H1 (cell line): ENCODE measurements around the gene SLC2A5. TPM values are rescaled to one million over a fixed set of nuclear protein-coding genes. Genes with fewer than 3 reads are reported as not detected.

ENCODE experiments used
- CTCF ChIA-PET: fragments of 300-600 bp; sonication (Branson Sonifier 250); formaldehyde crosslinking; loops from one replicate; lab custom pipeline; 2021; ENCODE audit not compliant: partially characterized antibody; lab: Charles Lee
- POLR2A ChIA-PET: fragments of 300-600 bp; sonication (Branson Sonifier 250); formaldehyde crosslinking; loops from one replicate; lab custom pipeline; 2021; ENCODE audit warnings: inconsistent platforms; ENCODE audit not compliant: partially characterized antibody; lab: Charles Lee
- DNase-seq, 2 experiments: peaks; one replicate each; pipeline versions ENCODE4 v3.0.0 to v3.0.0-alpha.2; 2010 to 2022; ENCODE audit warnings: low spot score in 2 of 2, low read depth in 1 of 2, mixed read lengths in 1 of 2
- FAIRE-seq: peaks from 2 replicates; lab custom pipeline; 2011; peaks lifted over from hg19 to GRCh38; lab: Jason Lieb, UNC
- H2AFZ ChIP-seq: 2 replicates; pipeline ENCODE4 v1.8.1; 2012; ENCODE audit warnings: low read length, inconsistent platforms
- H2AK5ac ChIP-seq: 2 replicates; pipeline ENCODE4 v1.6.1; 2013; ENCODE audit warnings: low read depth, low read length
- H2BK120ac ChIP-seq: replicated peaks from 2 replicates; pipeline ENCODE3; 2013; ENCODE audit warnings: low read depth, low read length, inconsistent platforms
- H2BK12ac ChIP-seq: 2 replicates; pipeline ENCODE4 v1.6.1; 2013; ENCODE audit warnings: low read depth, low read length
- H2BK15ac ChIP-seq: 2 replicates; pipeline ENCODE4 v1.6.1; 2013; ENCODE audit warnings: low read length
- H2BK20ac ChIP-seq: 2 replicates; pipeline ENCODE4 v1.6.1; 2013; ENCODE audit warnings: low read length
- H2BK5ac ChIP-seq: 2 replicates; pipeline ENCODE4 v1.6.1; 2013; ENCODE audit warnings: low read depth, low read length
- H3K14ac ChIP-seq: 2 replicates; pipeline ENCODE4 v1.6.1; 2013; ENCODE audit warnings: inconsistent platforms; ENCODE audit not compliant: insufficient read length
- H3K18ac ChIP-seq: 2 replicates; pipeline ENCODE4 v1.6.1; 2013; ENCODE audit warnings: low read length; ENCODE audit errors: extremely low read depth
- H3K23ac ChIP-seq: 2 replicates; pipeline ENCODE4 v1.6.1; 2013; ENCODE audit warnings: inconsistent platforms; ENCODE audit not compliant: insufficient read length
- H3K23me2 ChIP-seq: 2 replicates; pipeline ENCODE4 v1.6.1; 2013; ENCODE audit warnings: low read depth, low read length
- H3K27ac ChIP-seq: 2 replicates; pipeline ENCODE4 v1.6.1; 2011; ENCODE audit warnings: low read depth, low read length, inconsistent platforms
- H3K27me3 ChIP-seq, 4 experiments: replicated peaks in 1 of 4; 1 replicate in 1 of 4; 2 replicates in 3 of 4; pipeline versions ENCODE4 v1.6.1 to v1.8.1; 2011 to 2013; ENCODE audit warnings: low read length in 3 of 4, mild to moderate bottlenecking in 3 of 4, inconsistent platforms in 2 of 4, mixed read lengths in 2 of 4, moderate library complexity in 1 of 4; ENCODE audit not compliant: control insufficient read depth in 3 of 4, insufficient read depth in 3 of 4; ENCODE audit errors: extremely low read depth in 1 of 4
- H3K36me3 ChIP-seq, 4 experiments: 2 replicates each; pipeline versions ENCODE4 v1.6.1 to v1.8.1; 2011 to 2013; ENCODE audit warnings: mild to moderate bottlenecking in 4 of 4, low read length in 3 of 4, moderate library complexity in 2 of 4, control low read depth in 1 of 4, inconsistent platforms in 1 of 4; ENCODE audit not compliant: insufficient read depth in 4 of 4, control insufficient read depth in 2 of 4
- H3K4ac ChIP-seq: replicated peaks from 2 replicates; pipeline ENCODE3; 2013; ENCODE audit warnings: low read length, low read depth, mixed read lengths, inconsistent platforms; ENCODE audit not compliant: insufficient read length
- H3K4me1 ChIP-seq, 4 experiments: replicated peaks in 1 of 4; 1 replicate in 1 of 4; 2 replicates in 3 of 4; pipeline versions ENCODE4 v1.6.1 to v1.8.1; 2011 to 2013; ENCODE audit warnings: low read length in 3 of 4, inconsistent platforms in 2 of 4, mixed read lengths in 1 of 4; ENCODE audit not compliant: insufficient read depth in 4 of 4, control insufficient read depth in 3 of 4
- H3K4me2 ChIP-seq, 2 experiments: 2 replicates each; pipeline versions ENCODE4 v1.6.1 to v1.8.1; 2011 to 2013; ENCODE audit warnings: low read depth in 2 of 2, low read length in 2 of 2, control low read depth in 1 of 2, inconsistent platforms in 1 of 2, mild to moderate bottlenecking in 1 of 2; ENCODE audit not compliant: insufficient read depth in 1 of 2
- H3K4me3 ChIP-seq, 4 experiments: fragments of 200-600, 300-600 bp in 1 of 4; sonication (generic), shearing (Covaris generic), sonication (Bioruptor Twin) in 1 of 4; 2 replicates each; pipeline versions ENCODE4 v1.5.1 to v1.8.1; 2011 to 2016; ENCODE audit warnings: low read length in 4 of 4, low read depth in 3 of 4, control low read depth in 2 of 4, inconsistent platforms in 2 of 4, mild to moderate bottlenecking in 2 of 4, mixed read lengths in 1 of 4, moderate library complexity in 1 of 4; ENCODE audit not compliant: insufficient read depth in 2 of 4; ENCODE audit errors: extremely low read depth in 1 of 4
- H3K56ac ChIP-seq: replicated peaks from 2 replicates; pipeline ENCODE3; 2013; ENCODE audit warnings: low read depth, mild to moderate bottlenecking, mixed read lengths, low read length, inconsistent platforms; ENCODE audit not compliant: insufficient read length
- H3K79me1 ChIP-seq: 2 replicates; pipeline ENCODE4 v1.6.1; 2013; ENCODE audit warnings: low read depth, low read length, control low read depth
- H3K79me2 ChIP-seq, 2 experiments: 2 replicates each; pipeline versions ENCODE4 v1.6.1 to v1.8.1; 2012 to 2013; ENCODE audit warnings: low read length in 2 of 2, mild to moderate bottlenecking in 2 of 2, inconsistent platforms in 1 of 2; ENCODE audit not compliant: insufficient read depth in 2 of 2, control insufficient read depth in 1 of 2
- H3K9ac ChIP-seq, 4 experiments: replicated peaks in 1 of 4; 1 replicate in 1 of 4; 2 replicates in 3 of 4; pipeline versions ENCODE4 v1.6.1 to v1.8.1; 2011 to 2013; ENCODE audit warnings: low read depth in 3 of 4, low read length in 3 of 4, control low read depth in 2 of 4, mild to moderate bottlenecking in 2 of 4, moderate library complexity in 2 of 4, inconsistent platforms in 1 of 4; ENCODE audit errors: extremely low read depth in 1 of 4
- H3K9me3 ChIP-seq, 2 experiments: 2 replicates each; pipeline versions ENCODE4 v1.6.1 to v1.8.1; 2012 to 2013; ENCODE audit warnings: mild to moderate bottlenecking in 2 of 2, moderate library complexity in 2 of 2, control low read depth in 1 of 2, inconsistent platforms in 1 of 2, low read depth in 1 of 2, low read length in 1 of 2, mixed read lengths in 1 of 2; ENCODE audit not compliant: insufficient read depth in 2 of 2
- H4K20me1 ChIP-seq, 2 experiments: replicated peaks in 1 of 2; 2 replicates each; pipeline versions ENCODE3 to v1.8.1; 2011 to 2013; ENCODE audit warnings: inconsistent platforms in 2 of 2, low read length in 2 of 2, mild to moderate bottlenecking in 1 of 2; ENCODE audit not compliant: insufficient read depth in 2 of 2, control insufficient read depth in 1 of 2
- H4K5ac ChIP-seq: 2 replicates; pipeline ENCODE4 v1.6.1; 2013; ENCODE audit warnings: low read length, low read depth, mixed read lengths, inconsistent platforms; ENCODE audit not compliant: insufficient read length
- H4K8ac ChIP-seq: 2 replicates; pipeline ENCODE4 v1.8.0; 2013; ENCODE audit warnings: mild to moderate bottlenecking, moderate library complexity, low read length, inconsistent platforms; ENCODE audit not compliant: insufficient read depth; ENCODE audit errors: extremely low read depth
- H4K91ac ChIP-seq: replicated peaks from 2 replicates; pipeline ENCODE3; 2013; ENCODE audit warnings: low read length, mixed read lengths, inconsistent platforms; ENCODE audit not compliant: insufficient read length
- BRCA1 ChIP-seq: IDR thresholded peaks from 2 replicates; pipeline ENCODE4 v1.6.1; 2012; ENCODE audit warnings: low read depth, low read length, improper control_type of control experiment
- CTBP2 ChIP-seq: IDR thresholded peaks from 2 replicates; pipeline ENCODE4 v1.7.0; 2011; ENCODE audit warnings: borderline replicate concordance, mild to moderate bottlenecking, moderate library complexity, mixed read lengths, low read length; ENCODE audit not compliant: insufficient read depth, insufficient read length
- EGR1 ChIP-seq: IDR thresholded peaks from 2 replicates; pipeline ENCODE4 v1.6.1; 2011; ENCODE audit warnings: low read depth, low read length, borderline replicate concordance
- FOSL1 ChIP-seq: IDR thresholded peaks from 2 replicates; pipeline ENCODE4 v1.6.1; 2011; ENCODE audit warnings: mild to moderate bottlenecking, low read depth, low read length, moderate library complexity; ENCODE audit not compliant: insufficient read depth
- KDM1A ChIP-seq: fragments of 200-600, 300-600 bp; sonication (generic); IDR thresholded peaks from 2 replicates; pipeline ENCODE4 v1.7.1; 2016; ENCODE audit warnings: mild to moderate bottlenecking, low read length, borderline replicate concordance
- MAFK ChIP-seq: IDR thresholded peaks from 2 replicates; pipeline ENCODE4 v1.6.1; 2012; ENCODE audit warnings: low read depth, mild to moderate bottlenecking, improper control_type of control experiment, low read length
- PHF8 ChIP-seq: fragments of 200-600 bp; sonication (generic); conservative IDR thresholded peaks from 2 replicates; pipeline ENCODE4 v1.7.1; 2012; ENCODE audit warnings: low read depth, mild to moderate bottlenecking, inconsistent platforms, low read length, moderate library complexity
- POLR2AphosphoS5 ChIP-seq: IDR thresholded peaks from 2 replicates; pipeline ENCODE4 v1.6.1; 2011; ENCODE audit warnings: low read depth, low read length
- RNF2 ChIP-seq: fragments of 200-900, 300-1000 bp; sonication (generic); IDR thresholded peaks from 2 replicates; pipeline ENCODE4 v1.7.1; 2016; ENCODE audit warnings: borderline replicate concordance, low read depth, mild to moderate bottlenecking, antibody characterized with exemption, low read length; ENCODE audit not compliant: poor library complexity, severe bottlenecking; ENCODE audit errors: missing control alignments
- RXRA ChIP-seq: IDR thresholded peaks from 2 replicates; pipeline ENCODE4 v1.6.1; 2011; ENCODE audit warnings: low read depth, mild to moderate bottlenecking, low read length, moderate library complexity; ENCODE audit not compliant: insufficient read depth
- SIRT6 ChIP-seq: IDR thresholded peaks from one replicate; pipeline ENCODE4 v1.7.1; 2012; ENCODE audit warnings: low read length, inconsistent platforms
- TAF7 ChIP-seq: optimal IDR thresholded peaks from 2 replicates; pipeline ENCODE3; 2011; ENCODE audit warnings: low read depth, mild to moderate bottlenecking, inconsistent platforms, low read length, moderate library complexity, borderline replicate concordance
- WGBS, 2 experiments: shearing (Covaris generic) in 1 of 2; methylation state at CpG; one replicate each; pipeline versions ENCODE4 v1.1.6 to v1.1.7; 2013 to 2015; ENCODE audit warnings: low lambda C conversion rate in 2 of 2, mixed read lengths in 2 of 2, inconsistent platforms in 1 of 2, low coverage in 1 of 2, missing lambda C conversion rate in 1 of 2; ENCODE audit not compliant: insufficient replicate concordance in 2 of 2, insufficient coverage in 1 of 2, insufficient read length in 1 of 2; ENCODE audit errors: extremely low coverage in 1 of 2, missing lambda C conversion rate in 1 of 2; 5-methylcytosine and 5-hydroxymethylcytosine counted together
- polyA plus RNA-seq, 7 experiments: library from polyadenylated mRNA; depleted of rRNA in 3 of 7; stranded (reverse) in 5 of 7; unstranded in 2 of 7; fragments of >200 nt in 5 of 7; fragments of 200-250 nt in 2 of 7; gene quantifications; 1 replicate in 5 of 7; 2 replicates in 1 of 7; 4 replicates in 1 of 7; pipeline versions ENCODE4 v1.2.1 to v1.2.3, GENCODE V29; 2011 to 2013; ENCODE audit warnings: missing spikeins in 2 of 7, mixed read lengths in 2 of 7
- total RNA-seq: library from RNA; stranded (reverse); fragmentation: NEBNext Ultra II Directional; extraction: Animal tissue kit (Norgen Biotek cat#: 25700); gene quantifications from 2 replicates; pipeline ENCODE4 v1.2.1, GENCODE V29; 2021

The SLC2A5 gene
- total and polyA plus RNA-seq, 2 of the 8 experiments (the other 6 are each of a cell fraction or from before 2014, with no cell fraction given) = 0.12 TPM; not detected in 1

DNA sequence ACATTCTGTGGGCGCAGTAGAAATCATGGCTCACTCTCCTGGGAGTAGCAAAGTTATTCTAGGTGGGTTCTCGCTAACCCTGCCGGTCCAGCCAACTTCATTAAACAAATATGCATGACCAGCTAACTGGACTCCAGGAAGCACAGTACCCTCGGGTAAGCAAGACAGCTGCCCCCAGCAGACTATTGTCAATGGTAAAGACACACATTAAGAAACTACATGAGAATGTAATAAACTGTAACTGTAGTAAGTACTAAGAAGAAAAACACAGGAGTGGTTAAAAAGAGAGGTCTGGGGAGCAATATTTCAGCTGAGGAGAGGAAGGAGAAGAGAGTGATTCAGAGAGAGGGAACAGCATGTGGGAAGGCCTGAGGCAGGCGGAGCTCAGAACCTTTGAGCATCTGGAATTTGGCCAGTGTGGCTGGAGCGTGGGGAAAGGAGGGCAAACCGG lies 7.4 kb downstream of the SLC2A5 start:
- Histone ChIP-seq H3K23ac (no peak overlapping the region), H2BK12ac (no peak overlapping the region), H3K14ac (no peak overlapping the region), H3K23me2 (peaks cover 9% of the 10 kb centered on the region), H2BK15ac (no peak overlapping the region), H3K18ac (no peak overlapping the region), H4K8ac (no peak overlapping the region), H3K9me3 (no peaks in the 10 kb centered on the region), H2AK5ac (no peak overlapping the region), H3K9ac (no peak overlapping the region), H3K4me1 (peaks cover 0 to 3% (median under 1%) of the 10 kb centered on the region in 4 experiments; a peak in 3 of 7 replicates), H3K4me3 (no peak overlapping the region), H3K79me1 (no peaks in the 10 kb centered on the region; the same call in 1 of the 2 replicates), H3K4ac (peak overlapping the region; percentile 69), H3K56ac (no peak overlapping the region), H2BK5ac (no peak overlapping the region), H4K20me1 (peaks cover 0 to 3% of the 10 kb centered on the region in 2 experiments), H3K36me3 (no peaks in the 10 kb centered on the region), H4K91ac (no peak overlapping the region), H2AFZ (no peak overlapping the region), H4K5ac (no peak overlapping the region), H2BK120ac (no peak overlapping the region), H3K27me3 (no peaks in the 10 kb centered on the region), H2BK20ac (no peak overlapping the region), H3K79me2 (no peaks in the 10 kb centered on the region), H3K4me2 (no peak overlapping the region), H3K27ac (no peak overlapping the region)
- ChIA-PET CTCF (interaction anchor here (1.0 to 3.0 kb wide), 3 partner anchors 37 to 57 kb away, joined by 3 to 11 read pairs (median 4); no protein-coding TSS in a partner anchor), POLR2A (interaction anchor here (1.3 kb wide), 1 partner anchor 200 kb away, joined by 3 read pairs; no protein-coding TSS in a partner anchor)
- DNase-seq (no peak), FAIRE-seq (no peak)
- WGBS, 2 experiments = 86% methylated on average over 7 of the region's 7 CpGs; no CpG with 5 or more reads in 1 of the 2 experiments
- TF ChIP-seq EGR1 = no peak
- no peak for TF ChIP-seq BRCA1
- TF ChIP-seq FOSL1 = no peak
- no peak for TF ChIP-seq MAFK
- no peak for TF ChIP-seq TAF7
- no peak for TF ChIP-seq PHF8
- no peak for TF ChIP-seq RXRA
- TF ChIP-seq CTBP2 = no peak
- no peak for TF ChIP-seq SIRT6
- TF ChIP-seq RNF2 = no peak
- no peak for TF ChIP-seq KDM1A
- TF ChIP-seq POLR2AphosphoS5 = no peak
